Measurements from ENCODE around the gene TSPAN14.
"Not testable (repeated sequence)": the region's sequence is repeated elsewhere in the genome, so short reads cannot be mapped to it uniquely, and the experiment has no call there.

Gene TSPAN14

GRCh38 chr10:80524190-80524909 lies 70.2 kb downstream of the TSPAN14 start:
- no peak for DNase-seq (ENCODE audit: low spot score)

- no peak for DNase-seq (ENCODE audit: low spot score)
These were observed 72.1 kb downstream of the TSPAN14 start for GRCh38 chr10:80526218-80526617.

- DNase-seq (ENCODE audit: low spot score) = no peak
These were observed 72.6 kb downstream of the TSPAN14 start for GRCh38 chr10:80526742-80527141.

- no peak for DNase-seq (ENCODE audit: low spot score)
These were observed 74.1 kb downstream of the TSPAN14 start for GRCh38 chr10:80528185-80528700.

- DNase-seq (ENCODE audit: low spot score) = no peak
These were observed 74.8 kb downstream of the TSPAN14 start for GRCh38 chr10:80528901-80529300.

GRCh38 chr10:80529604-80530003 lies 75.5 kb downstream of the TSPAN14 start:
- DNase-seq (ENCODE audit: low spot score) = no peak

GRCh38 chr10:80530251-80530650 lies 76.1 kb downstream of the TSPAN14 start:
- DNase-seq (ENCODE audit: low spot score) = no peak

GRCh38 chr10:80530816-80531215 lies 76.7 kb downstream of the TSPAN14 start:
- no peak for DNase-seq (ENCODE audit: low spot score)

- no peak for DNase-seq (ENCODE audit: low spot score)
These were observed 78.5 kb downstream of the TSPAN14 start for GRCh38 chr10:80532571-80532970.

- not testable (repeated sequence) for DNase-seq (ENCODE audit: low spot score)
These were observed 79.9 kb downstream of the TSPAN14 start for GRCh38 chr10:80534059-80534458.

GRCh38 chr10:80534646-80535045 lies 80.5 kb downstream of the TSPAN14 start:
- not testable (repeated sequence) for DNase-seq (ENCODE audit: low spot score)

GRCh38 chr10:80535671-80536360 lies 81.7 kb downstream of the TSPAN14 start:
- no peak for DNase-seq (ENCODE audit: low spot score)

GRCh38 chr10:80536361-80536835 lies 82.3 kb downstream of the TSPAN14 start:
- no peak for DNase-seq (ENCODE audit: low spot score)

- DNase-seq (ENCODE audit: low spot score) = no peak
These were observed 83.1 kb downstream of the TSPAN14 start for GRCh38 chr10:80537086-80537735.

GRCh38 chr10:80537736-80538480 lies 83.8 kb downstream of the TSPAN14 start, which contains the start of gene SH2D4B:
Gene SH2D4B, plus strand, starts transcription at chr10:80537902. Its CDS starts 430 bp downstream, at chr10:80538332.
- no peak for DNase-seq (ENCODE audit: low spot score)

GRCh38 chr10:80538481-80539185 lies 84.5 kb downstream of the TSPAN14 start:
- no peak for DNase-seq (ENCODE audit: low spot score)

- no peak for DNase-seq (ENCODE audit: low spot score)
These were observed 85.4 kb downstream of the TSPAN14 start for GRCh38 chr10:80539421-80540031.

- DNase-seq (ENCODE audit: low spot score) = no peak
These were observed 86.0 kb downstream of the TSPAN14 start for GRCh38 chr10:80540136-80540535.

- no peak for DNase-seq (ENCODE audit: low spot score)
These were observed 86.5 kb downstream of the TSPAN14 start for GRCh38 chr10:80540618-80540980.

- DNase-seq (ENCODE audit: low spot score) = no peak
These were observed 87.1 kb downstream of the TSPAN14 start for GRCh38 chr10:80540981-80541750.
